Smooth muscle cell (in vitro differentiated cells): ENCODE measurements around the gene PRR33. TPM values are rescaled to one million over a fixed set of nuclear protein-coding genes. Genes with fewer than 3 reads are reported as not detected.

ENCODE experiments used
- DNase-seq: peaks from one replicate; lab custom pipeline; 2025; ENCODE audit not compliant: unreplicated experiment; lab: John Stamatoyannopoulos, UW
- H2AFZ ChIP-seq: fragments of 200-600 bp; sonication (generic); 2 replicates; pipeline ENCODE4 v1.6.0; 2016; ENCODE audit warnings: antibody characterized with exemption, low read depth, mild to moderate bottlenecking
- H3F3A ChIP-seq: fragments of 200-600 bp; sonication (generic); 2 replicates; pipeline ENCODE4 v1.6.0; 2017; ENCODE audit warnings: antibody characterized with exemption, low read depth
- H3K27ac ChIP-seq: fragments of 200-600 bp; sonication (generic); 2 replicates; pipeline ENCODE4 v1.5.1; 2016; ENCODE audit warnings: low read depth, mild to moderate bottlenecking
- H3K27me3 ChIP-seq: fragments of 200-600 bp; sonication (generic); 2 replicates; pipeline ENCODE4 v1.6.1; 2016; ENCODE audit warnings: low read depth, mild to moderate bottlenecking
- H3K36me3 ChIP-seq: fragments of 200-600 bp; sonication (generic); 2 replicates; pipeline ENCODE4 v1.5.1; 2016; ENCODE audit warnings: low read depth
- H3K4me1 ChIP-seq: fragments of 200-600 bp; sonication (generic); 2 replicates; pipeline ENCODE4 v1.5.1; 2016; ENCODE audit warnings: low read depth
- H3K4me2 ChIP-seq: fragments of 200-600 bp; sonication (generic); 2 replicates; pipeline ENCODE4 v1.6.0; 2016; ENCODE audit warnings: mild to moderate bottlenecking
- H3K4me3 ChIP-seq: fragments of 200-600 bp; sonication (generic); 2 replicates; pipeline ENCODE4 v1.5.1; 2016; ENCODE audit warnings: mild to moderate bottlenecking
- H3K79me2 ChIP-seq: fragments of 200-600 bp; sonication (generic); 2 replicates; pipeline ENCODE4 v1.6.0; 2016; ENCODE audit warnings: low read depth, mild to moderate bottlenecking
- H3K9ac ChIP-seq: fragments of 200-600 bp; sonication (generic); 2 replicates; pipeline ENCODE4 v1.6.0; 2016; ENCODE audit warnings: low read depth
- H3K9me3 ChIP-seq: fragments of 200-600 bp; sonication (generic); replicated peaks from 2 replicates; pipeline ENCODE4 v1.5.1; 2016; ENCODE audit warnings: low read depth
- H4K20me1 ChIP-seq: fragments of 200-600 bp; sonication (generic); 2 replicates; pipeline ENCODE4 v1.6.0; 2016; ENCODE audit warnings: low read depth
- CTCF ChIP-seq: fragments of 200-600 bp; sonication (generic); IDR thresholded peaks from 2 replicates; pipeline ENCODE4 v1.5.1; 2017; ENCODE audit warnings: borderline replicate concordance, mild to moderate bottlenecking, antibody characterized with exemption; ENCODE audit not compliant: insufficient read depth, poor library complexity, severe bottlenecking
- WGBS: methylation state at CpG from one replicate; pipeline ENCODE4 v1.1.7; 2016; ENCODE audit warnings: low lambda C conversion rate; 5-methylcytosine and 5-hydroxymethylcytosine counted together
- polyA plus RNA-seq: library from polyadenylated mRNA; unstranded; fragments of >200 nt; fragmentation: Nextera tagmentation; extraction: Ambion mirVana; gene quantifications from 2 replicates; pipeline ENCODE4 v1.2.1, GENCODE V29; 2016
- total RNA-seq: library from RNA; depleted of rRNA; stranded (reverse); fragments of >200 nt; gene quantifications from 2 replicates; pipeline ENCODE4 v1.2.3, GENCODE V29; 2014

Gene PRR33
- total and polyA plus RNA-seq, 2 experiments from 2014 or later: not detected

GRCh38 chr11:1929621-1930461 is 38.1 kb upstream of the PRR33 start:
- DNase-seq: no peak
- no peak overlapping the region for H3K4me2 ChIP-seq
- no peaks in the 10 kb centered on the region for H3K9me3 ChIP-seq
- no peak for TF ChIP-seq CTCF
- no peak overlapping the region for H3K27ac ChIP-seq
- H3K9ac ChIP-seq: no peak overlapping the region
- no peaks in the 10 kb centered on the region for H3K79me2 ChIP-seq
- 94% methylated on average over 19 of the region's 25 CpGs for WGBS
- H2AFZ ChIP-seq: no peak overlapping the region
- no peaks in the 10 kb centered on the region for H3K27me3 ChIP-seq
- H3K36me3 ChIP-seq: no peaks in the 10 kb centered on the region
- no peaks in the 10 kb centered on the region for H4K20me1 ChIP-seq
- H3K4me1 ChIP-seq: peaks cover 7% of the 10 kb centered on the region
- no peaks in the 10 kb centered on the region for H3F3A ChIP-seq
- no peak overlapping the region for H3K4me3 ChIP-seq

- H3K27me3 ChIP-seq: no peaks in the 10 kb centered on the region
- H4K20me1 ChIP-seq: no peaks in the 10 kb centered on the region
- H3K4me3 ChIP-seq: no peak overlapping the region
- no peak overlapping the region for H3K9ac ChIP-seq
- DNase-seq: no peak
- H3F3A ChIP-seq: no peaks in the 10 kb centered on the region
- peaks cover 7% of the 10 kb centered on the region for H3K4me1 ChIP-seq
- 93% methylated on average over 25 of the region's 35 CpGs for WGBS
- no peak overlapping the region for H3K27ac ChIP-seq
- TF ChIP-seq CTCF: no peak
- no peaks in the 10 kb centered on the region for H3K9me3 ChIP-seq
- H3K79me2 ChIP-seq: no peaks in the 10 kb centered on the region
- no peak overlapping the region for H3K4me2 ChIP-seq
- no peaks in the 10 kb centered on the region for H3K36me3 ChIP-seq
- H2AFZ ChIP-seq: no peak overlapping the region
Observed at GRCh38 chr11:1928891-1929541, 37.3 kb upstream of the PRR33 start.

GRCh38 chr11:1928470-1928890 is 36.8 kb upstream of the PRR33 start:
- no peak overlapping the region for H2AFZ ChIP-seq
- H3F3A ChIP-seq: no peaks in the 10 kb centered on the region
- H3K9ac ChIP-seq: no peak overlapping the region
- no peak for DNase-seq
- no peak for TF ChIP-seq CTCF
- no peak overlapping the region for H3K4me3 ChIP-seq
- no peaks in the 10 kb centered on the region for H3K9me3 ChIP-seq
- no peak overlapping the region for H3K27ac ChIP-seq
- no peaks in the 10 kb centered on the region for H3K36me3 ChIP-seq
- no peaks in the 10 kb centered on the region for H3K79me2 ChIP-seq
- H3K4me2 ChIP-seq: no peak overlapping the region
- H3K27me3 ChIP-seq: no peaks in the 10 kb centered on the region
- peaks cover 7% of the 10 kb centered on the region for H3K4me1 ChIP-seq
- WGBS: 89% methylated on average over 11 of the region's 13 CpGs
- H4K20me1 ChIP-seq: no peaks in the 10 kb centered on the region
